ENCODE results near the gene KIF21A. TPM values are rescaled to one million over a fixed set of nuclear protein-coding genes. Genes with fewer than 3 reads are reported as not detected.
A peak's percentile ranks its signal among the peaks of the same experiment; 100 is the strongest.

KIF21A gene
- total and polyA plus RNA-seq, 2 of the 13 experiments (the other 11 are each of a cell fraction or from before 2014, with no cell fraction given), result 20.6 to 39.7 TPM

DNA sequence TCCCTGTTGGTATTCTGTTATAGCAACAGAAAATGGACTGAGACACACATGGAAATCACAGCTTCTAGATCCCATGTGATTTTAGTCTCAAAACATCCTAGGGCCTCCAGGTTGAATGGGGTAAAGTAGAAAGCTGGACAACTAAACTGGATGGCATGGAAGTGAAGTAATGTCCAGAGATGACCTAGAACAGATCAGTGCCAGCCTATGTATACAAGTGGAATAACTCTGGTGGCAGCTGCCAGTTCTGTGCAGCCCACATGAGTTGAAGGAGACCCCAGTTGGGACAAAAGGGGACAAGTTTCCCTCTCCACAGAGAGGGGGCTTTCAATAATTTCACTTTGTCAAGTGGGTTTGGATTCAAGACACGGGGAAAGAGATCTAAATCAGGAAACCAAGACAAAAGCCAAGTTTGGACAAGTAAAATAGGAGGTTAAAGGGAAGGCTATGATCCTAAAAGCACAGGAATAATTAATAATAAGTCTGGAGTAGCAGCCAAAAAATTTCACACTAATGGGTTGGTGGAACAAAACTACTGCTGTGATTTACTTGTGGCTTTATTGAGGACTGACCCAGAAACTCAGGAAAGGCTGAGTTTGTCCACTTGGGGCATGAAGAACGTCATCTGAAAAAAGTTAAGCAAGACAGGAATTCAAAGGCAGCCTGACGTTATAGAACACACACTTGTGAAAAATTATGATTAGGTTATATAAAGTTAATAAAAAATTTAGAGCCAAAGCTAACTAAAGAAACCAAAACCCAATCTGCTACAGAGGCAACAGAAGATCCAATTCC, 11.7 kb downstream of the KIF21A start:
- peaks cover 40% of the 10 kb centered on the region for H3K79me2 ChIP-seq (ENCODE audit: insufficient read depth, low read length)
- no peaks in the 10 kb centered on the region for H3K27me3 ChIP-seq (ENCODE audit: control insufficient read depth in 1 of 2, insufficient read depth in 2 of 2, low read length in 2 of 2)
- ChIA-PET POLR2A (no interaction called here), CTCF (ENCODE audit: low intra/inter-chr PET ratio, low total read pairs) (no interaction called here)
- no peak for FAIRE-seq
- no peaks in the 10 kb centered on the region for H4K20me1 ChIP-seq (ENCODE audit: insufficient read depth, low read length)
- no peak overlapping the region for H3K27ac ChIP-seq (ENCODE audit: extremely low read length, insufficient read depth, low read length)
- ATAC-seq, result no peak
- 91% methylated on average over 3 of the region's 3 CpGs for WGBS (ENCODE audit: low lambda C conversion rate)
- peaks cover 41% of the 10 kb centered on the region for H3K4me1 ChIP-seq (ENCODE audit: insufficient read depth, low read length)
- intact Hi-C loops (cut with micrococcal nuclease; ENCODE audit: unreplicated experiment), result no loop called here
- H3K4me2 ChIP-seq (ENCODE audit: low read depth, low read length), result no peak overlapping the region
- H2AFZ ChIP-seq (ENCODE audit: low read length), result no peak overlapping the region
- in situ Hi-C loops (cut with HindIII; ENCODE audit: extremely low pct_ligation_motif_present, low pct_unique_long_range_greater_than_20kb), result no loop called here
- no peak overlapping the region for H3K9ac ChIP-seq (ENCODE audit: insufficient read depth, low read depth, low read length)
- no TSS peak for BruUV-seq (replicated peaks)
- no peak overlapping the region for H3K4me3 ChIP-seq (replicated peaks in 1 of 3; ENCODE audit: insufficient read depth in 1 of 3, low read depth in 2 of 3, low read length in 3 of 3)
- H3K36me3 ChIP-seq (replicated peaks in 1 of 2; ENCODE audit: control insufficient read depth in 1 of 2, insufficient read depth in 2 of 2, low read length in 2 of 2), result no peaks in the 10 kb centered on the region
- no peak for DNase-seq (ENCODE audit: low spot score)
- no peaks in the 10 kb centered on the region for H3K9me3 ChIP-seq (ENCODE audit: low read length)
- TF ChIP-seq, protein P1, sequence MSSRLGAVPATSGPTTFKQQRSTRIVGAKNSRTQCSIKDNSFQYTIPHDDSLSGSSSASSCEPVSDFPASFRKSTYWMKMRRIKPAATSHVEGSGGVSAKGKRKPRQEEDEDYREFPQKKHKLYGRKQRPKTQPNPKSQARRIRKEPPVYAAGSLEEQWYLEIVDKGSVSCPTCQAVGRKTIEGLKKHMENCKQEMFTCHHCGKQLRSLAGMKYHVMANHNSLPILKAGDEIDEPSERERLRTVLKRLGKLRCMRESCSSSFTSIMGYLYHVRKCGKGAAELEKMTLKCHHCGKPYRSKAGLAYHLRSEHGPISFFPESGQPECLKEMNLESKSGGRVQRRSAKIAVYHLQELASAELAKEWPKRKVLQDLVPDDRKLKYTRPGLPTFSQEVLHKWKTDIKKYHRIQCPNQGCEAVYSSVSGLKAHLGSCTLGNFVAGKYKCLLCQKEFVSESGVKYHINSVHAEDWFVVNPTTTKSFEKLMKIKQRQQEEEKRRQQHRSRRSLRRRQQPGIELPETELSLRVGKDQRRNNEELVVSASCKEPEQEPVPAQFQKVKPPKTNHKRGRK (CRISPR knock-in tag; IDR thresholded peaks at IDR 0.05), result no peak

DNA sequence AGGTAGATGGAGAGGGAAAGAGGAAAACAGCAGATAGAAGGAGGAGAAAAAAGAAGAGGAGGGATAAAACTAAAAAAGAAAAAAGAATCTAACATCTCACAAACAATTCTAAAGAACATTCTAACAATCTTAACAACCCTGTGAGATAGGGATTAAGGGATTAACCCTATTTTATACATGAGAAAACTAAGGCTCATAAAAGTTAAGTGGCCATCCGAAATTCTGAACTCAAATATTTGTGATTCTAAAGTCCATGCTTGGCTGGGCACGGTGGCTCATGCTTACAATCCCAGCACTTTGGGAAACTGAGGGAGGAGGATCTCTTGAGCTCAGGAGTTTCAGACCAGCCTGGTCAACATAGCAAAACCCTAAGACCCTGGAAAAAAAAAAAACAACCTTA, 13.1 kb downstream of the KIF21A start:
- FAIRE-seq (no peak), DNase-seq (ENCODE audit: low spot score) (no peak), ATAC-seq (no peak)
- Histone ChIP-seq H3K4me2 (ENCODE audit: low read depth, low read length) (peak overlapping the region; percentile 3; the same call in 1 of the 2 replicates), H3K4me1 (ENCODE audit: insufficient read depth, low read length) (peaks cover 44% of the 10 kb centered on the region), H4K20me1 (ENCODE audit: insufficient read depth, low read length) (no peaks in the 10 kb centered on the region), H3K36me3 (replicated peaks in 1 of 2; ENCODE audit: control insufficient read depth in 1 of 2, insufficient read depth in 2 of 2, low read length in 2 of 2) (no peaks in the 10 kb centered on the region), H3K9me3 (ENCODE audit: low read length) (no peaks in the 10 kb centered on the region), H3K9ac (ENCODE audit: insufficient read depth, low read depth, low read length) (no peak overlapping the region), H3K4me3 (replicated peaks in 1 of 3; ENCODE audit: insufficient read depth in 1 of 3, low read depth in 2 of 3, low read length in 3 of 3) (no peak overlapping the region), H2AFZ (ENCODE audit: low read length) (no peak overlapping the region), H3K79me2 (ENCODE audit: insufficient read depth, low read length) (peaks cover 40% of the 10 kb centered on the region), H3K27ac (ENCODE audit: extremely low read length, insufficient read depth, low read length) (no peak overlapping the region), H3K27me3 (ENCODE audit: control insufficient read depth in 1 of 2, insufficient read depth in 2 of 2, low read length in 2 of 2) (no peaks in the 10 kb centered on the region)
- ChIA-PET CTCF (ENCODE audit: low intra/inter-chr PET ratio, low total read pairs) (no interaction called here), POLR2A (interaction anchor here (0.9 kb wide), 1 partner anchor 14 kb away, joined by 4 read pairs; no protein-coding TSS in a partner anchor)
- in situ Hi-C loops (cut with HindIII; ENCODE audit: extremely low pct_ligation_motif_present, low pct_unique_long_range_greater_than_20kb), result no loop called here
- 12% methylated on average over 2 of the region's 2 CpGs for WGBS (ENCODE audit: low lambda C conversion rate)
- no TSS peak for BruUV-seq (replicated peaks)
- intact Hi-C loops (cut with micrococcal nuclease; ENCODE audit: unreplicated experiment), result no loop called here
- TF ChIP-seq, protein P2, sequence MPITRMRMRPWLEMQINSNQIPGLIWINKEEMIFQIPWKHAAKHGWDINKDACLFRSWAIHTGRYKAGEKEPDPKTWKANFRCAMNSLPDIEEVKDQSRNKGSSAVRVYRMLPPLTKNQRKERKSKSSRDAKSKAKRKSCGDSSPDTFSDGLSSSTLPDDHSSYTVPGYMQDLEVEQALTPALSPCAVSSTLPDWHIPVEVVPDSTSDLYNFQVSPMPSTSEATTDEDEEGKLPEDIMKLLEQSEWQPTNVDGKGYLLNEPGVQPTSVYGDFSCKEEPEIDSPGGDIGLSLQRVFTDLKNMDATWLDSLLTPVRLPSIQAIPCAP (CRISPR knock-in tag; IDR thresholded peaks at IDR 0.05; ENCODE audit: low read depth), result no peak
- TF ChIP-seq, protein P3, sequence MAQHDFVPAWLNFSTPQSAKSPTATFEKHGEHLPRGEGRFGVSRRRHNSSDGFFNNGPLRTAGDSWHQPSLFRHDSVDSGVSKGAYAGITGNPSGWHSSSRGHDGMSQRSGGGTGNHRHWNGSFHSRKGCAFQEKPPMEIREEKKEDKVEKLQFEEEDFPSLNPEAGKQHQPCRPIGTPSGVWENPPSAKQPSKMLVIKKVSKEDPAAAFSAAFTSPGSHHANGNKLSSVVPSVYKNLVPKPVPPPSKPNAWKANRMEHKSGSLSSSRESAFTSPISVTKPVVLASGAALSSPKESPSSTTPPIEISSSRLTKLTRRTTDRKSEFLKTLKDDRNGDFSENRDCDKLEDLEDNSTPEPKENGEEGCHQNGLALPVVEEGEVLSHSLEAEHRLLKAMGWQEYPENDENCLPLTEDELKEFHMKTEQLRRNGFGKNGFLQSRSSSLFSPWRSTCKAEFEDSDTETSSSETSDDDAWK (CRISPR knock-in tag; IDR thresholded peaks at IDR 0.05), result no peak
- TF ChIP-seq CBFB (CRISPR knock-in tag; IDR thresholded peaks at IDR 0.05) (no peak), NR2F2 (IDR thresholded peaks at IDR 0.05; ENCODE audit: borderline replicate concordance, low read depth) (no peak), IKZF1 (IDR thresholded peaks at IDR 0.05) (no peak), ZNF841 (CRISPR knock-in tag; IDR thresholded peaks at IDR 0.05; ENCODE audit: borderline replicate concordance) (no peak), GATAD2A (CRISPR knock-in tag; IDR thresholded peaks at IDR 0.05) (0 out of 2 replicates have a peak, but pooled peaks have one; percentile 32), ISL2 (CRISPR knock-in tag; IDR thresholded peaks at IDR 0.05) (no peak)
- TF ChIP-seq, protein P4, sequence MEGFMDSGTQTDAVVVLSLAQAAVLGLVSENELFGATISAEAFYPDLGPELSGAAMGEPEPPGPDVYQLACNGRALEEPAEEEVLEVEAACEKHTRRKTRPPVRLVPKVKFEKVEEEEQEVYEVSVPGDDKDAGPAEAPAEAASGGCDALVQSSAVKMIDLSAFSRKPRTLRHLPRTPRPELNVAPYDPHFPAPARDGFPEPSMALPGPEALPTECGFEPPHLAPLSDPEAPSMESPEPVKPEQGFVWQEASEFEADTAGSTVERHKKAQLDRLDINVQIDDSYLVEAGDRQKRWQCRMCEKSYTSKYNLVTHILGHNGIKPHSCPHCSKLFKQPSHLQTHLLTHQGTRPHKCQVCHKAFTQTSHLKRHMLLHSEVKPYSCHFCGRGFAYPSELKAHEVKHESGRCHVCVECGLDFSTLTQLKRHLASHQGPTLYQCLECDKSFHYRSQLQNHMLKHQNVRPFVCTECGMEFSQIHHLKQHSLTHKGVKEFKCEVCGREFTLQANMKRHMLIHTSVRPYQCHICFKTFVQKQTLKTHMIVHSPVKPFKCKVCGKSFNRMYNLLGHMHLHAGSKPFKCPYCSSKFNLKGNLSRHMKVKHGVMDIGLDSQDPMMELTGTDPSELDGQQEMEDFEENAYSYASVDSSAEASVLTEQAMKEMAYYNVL (CRISPR knock-in tag; IDR thresholded peaks at IDR 0.05; ENCODE audit: borderline replicate concordance), result no peak
- TF ChIP-seq, protein P5, sequence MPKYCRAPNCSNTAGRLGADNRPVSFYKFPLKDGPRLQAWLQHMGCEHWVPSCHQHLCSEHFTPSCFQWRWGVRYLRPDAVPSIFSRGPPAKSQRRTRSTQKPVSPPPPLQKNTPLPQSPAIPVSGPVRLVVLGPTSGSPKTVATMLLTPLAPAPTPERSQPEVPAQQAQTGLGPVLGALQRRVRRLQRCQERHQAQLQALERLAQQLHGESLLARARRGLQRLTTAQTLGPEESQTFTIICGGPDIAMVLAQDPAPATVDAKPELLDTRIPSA (CRISPR knock-in tag; IDR thresholded peaks at IDR 0.05; ENCODE audit: borderline replicate concordance), result no peak
